A549 treated with AZD9567 at 1 μM for 4 hours (cell line): ENCODE results near the gene UBAC2. TPM values are rescaled to one million over a fixed set of nuclear protein-coding genes. Genes with fewer than 3 reads are reported as not detected.

ENCODE experiments used
- total RNA-seq: library from RNA; stranded (reverse); fragments of 200-300 nt; extraction: Qiagen RNA extraction; gene quantifications from 5 replicates; pipeline ENCODE4 v1.2.3, GENCODE V29; 2022; ENCODE audit not compliant: insufficient read depth

UBAC2 gene
- total RNA-seq: 62.2 to 84.8 TPM (median 67.6 TPM) in 5 replicates

GRCh38 chr13:99200432-99201167 lies at the start of gene UBAC2:
UBAC2 (plus strand) TSS chr13:99200854; CDS start chr13:99200909, 55 bp downstream.

GRCh38 chr13:99258210-99258860 lies 57.7 kb downstream of the UBAC2 start, which contains the start of gene GPR18:
GPR18 (minus strand) TSS chr13:99258379; CDS start chr13:99255872, 2,507 bp downstream.

GRCh38 chr13:99307247-99307646 lies 106.6 kb downstream of the UBAC2 start, which contains the start of gene GPR183:
GPR183 (minus strand) TSS chr13:99307399; CDS start chr13:99296145, 11,254 bp downstream.

Other genes with a start within 250 kb of the UBAC2 start
- gene DOCK9, start 222.8 kb upstream of the UBAC2 start, total RNA-seq: 20.8 to 29.0 TPM (median 24.0 TPM) in 5 replicates
- not detected in 5 replicates for gene GPR18, start 57.5 kb downstream of the UBAC2 start, total RNA-seq
- gene GPR183, start 106.5 kb downstream of the UBAC2 start, total RNA-seq: not detected in 5 replicates